HEK293 (cell line): ENCODE measurements around the gene CBX5.

Experiments used
- CTCF ChIA-PET: fragments of 350-600 bp; formaldehyde crosslinking; extraction: SDS; loops from one replicate; lab custom pipeline; 2021; ENCODE audit warnings: antibody characterized with exemption; lab: Yijun Ruan, JAX
- POLR2A ChIA-PET: fragments of 300-600 bp; formaldehyde crosslinking; extraction: SDS; loops from one replicate; lab custom pipeline; 2020; ENCODE audit warnings: antibody characterized with exemption, inconsistent platforms; lab: Yijun Ruan, JAX
- H3K27ac ChIP-seq: fragments of 200-500 bp; sonication (Bioruptor generic); 2 replicates; pipeline ENCODE4 v1.5.1; 2014; ENCODE audit warnings: low read depth, low read length, control low read depth, inconsistent platforms; ENCODE audit errors: extremely low read depth
- H3K36me3 ChIP-seq, 2 experiments: fragments of 200-500 bp in 1 of 2; sonication (Bioruptor generic) in 1 of 2; 1 replicate in 1 of 2; 2 replicates in 1 of 2; pipeline ENCODE4 v1.5.1; 2014 to 2017; ENCODE audit warnings: inconsistent platforms in 2 of 2, low read length in 2 of 2; ENCODE audit not compliant: control insufficient read depth in 2 of 2, insufficient read depth in 1 of 2
- H3K4me1 ChIP-seq: fragments of 200-500 bp; sonication (Bioruptor generic); 2 replicates; pipeline ENCODE4 v1.5.1; 2014; ENCODE audit warnings: mild to moderate bottlenecking, low read length, inconsistent platforms; ENCODE audit not compliant: control insufficient read depth, insufficient read depth
- H3K4me3 ChIP-seq: 2 replicates; pipeline ENCODE4 v1.5.1; 2011; ENCODE audit warnings: low read depth, mild to moderate bottlenecking, control low read depth, low read length, moderate library complexity
- H3K9me3 ChIP-seq: fragments of 200-500 bp; sonication (Bioruptor generic); 2 replicates; pipeline ENCODE4 v1.5.1; 2014; ENCODE audit warnings: low read depth, low read length, inconsistent platforms; ENCODE audit not compliant: control insufficient read depth, insufficient read depth
- GLI2 ChIP-seq: fragments of 450-650 bp; formaldehyde crosslinking; IDR thresholded peaks from 2 replicates; pipeline ENCODE4; 2017; ENCODE audit warnings: missing biosample characterization, missing genetic modification characterization, low read depth, borderline replicate concordance
- GLIS2 ChIP-seq: fragments of 450-650 bp; formaldehyde crosslinking; IDR thresholded peaks from 2 replicates; pipeline ENCODE4 v1.5.1; 2016; ENCODE audit warnings: missing biosample characterization, missing genetic modification characterization
- MEIS1 ChIP-seq: sonication (generic); formaldehyde crosslinking; IDR thresholded peaks from 2 replicates; pipeline ENCODE4 v1.8.1; 2022; ENCODE audit warnings: missing genetic modification reagents, mild to moderate bottlenecking, borderline replicate concordance
- PRDM1 ChIP-seq: fragments of 450-650 bp; formaldehyde crosslinking; IDR thresholded peaks from 2 replicates; pipeline ENCODE4; 2016; ENCODE audit warnings: missing biosample characterization, missing genetic modification characterization
- SCRT1 ChIP-seq: fragments of 450-650 bp; formaldehyde crosslinking; IDR thresholded peaks from 2 replicates; pipeline ENCODE4 v1.5.1; 2016; ENCODE audit warnings: missing biosample characterization, missing genetic modification characterization, borderline replicate concordance
- TCF7L2 ChIP-seq: IDR thresholded peaks from 2 replicates; pipeline ENCODE4 v1.6.1; 2011; ENCODE audit warnings: low read depth, mild to moderate bottlenecking, inconsistent platforms, low read length, moderate library complexity, borderline replicate concordance
- YY1 ChIP-seq: fragments of 450-650 bp; formaldehyde crosslinking; IDR thresholded peaks from 2 replicates; pipeline ENCODE4 v1.5.1; 2018; ENCODE audit warnings: missing biosample characterization, missing genetic modification characterization
- ZBTB1 ChIP-seq: fragments of 450-650 bp; formaldehyde crosslinking; IDR thresholded peaks from 2 replicates; pipeline ENCODE4 v1.5.1; 2016; ENCODE audit warnings: missing biosample characterization, missing genetic modification characterization
- ZBTB20 ChIP-seq: fragments of 450-650 bp; formaldehyde crosslinking; IDR thresholded peaks from 2 replicates; pipeline ENCODE4 v1.5.1; 2016; ENCODE audit warnings: missing biosample characterization, missing genetic modification characterization
- ZBTB8A ChIP-seq: fragments of 450-650 bp; formaldehyde crosslinking; IDR thresholded peaks from 2 replicates; pipeline ENCODE4 v1.5.1; 2016; ENCODE audit warnings: missing biosample characterization, missing genetic modification characterization
- ZFP37 ChIP-seq: fragments of 450-650 bp; formaldehyde crosslinking; IDR thresholded peaks from 2 replicates; pipeline ENCODE4 v1.5.1; 2016; ENCODE audit warnings: missing biosample characterization, missing genetic modification characterization
- ZNF114 ChIP-seq: fragments of 450-650 bp; formaldehyde crosslinking; IDR thresholded peaks from 2 replicates; pipeline ENCODE4 v1.5.0; 2017; ENCODE audit warnings: missing biosample characterization, missing genetic modification characterization
- ZNF174 ChIP-seq: fragments of 450-650 bp; formaldehyde crosslinking; IDR thresholded peaks from 2 replicates; pipeline ENCODE4 v1.5.0; 2017; ENCODE audit warnings: missing biosample characterization, mild to moderate bottlenecking, missing genetic modification characterization
- ZNF202 ChIP-seq: fragments of 450-650 bp; formaldehyde crosslinking; IDR thresholded peaks from 2 replicates; pipeline ENCODE4 v1.5.1; 2016; ENCODE audit warnings: missing biosample characterization, missing genetic modification characterization, borderline replicate concordance
- ZNF211 ChIP-seq: fragments of 450-650 bp; formaldehyde crosslinking; IDR thresholded peaks from 2 replicates; pipeline ENCODE4 v1.5.1; 2016; ENCODE audit warnings: low read depth, missing biosample characterization, missing genetic modification characterization
- ZNF391 ChIP-seq: fragments of 450-650 bp; formaldehyde crosslinking; IDR thresholded peaks from 2 replicates; pipeline ENCODE4 v1.5.1; 2016; ENCODE audit warnings: low read depth, missing biosample characterization, missing genetic modification characterization, borderline replicate concordance
- ZNF48 ChIP-seq: fragments of 450-650 bp; formaldehyde crosslinking; IDR thresholded peaks from 2 replicates; pipeline ENCODE4 v1.5.1; 2016; ENCODE audit warnings: missing biosample characterization, missing genetic modification characterization
- ZNF521 ChIP-seq: fragments of 450-650 bp; formaldehyde crosslinking; IDR thresholded peaks from 2 replicates; pipeline ENCODE4 v1.5.1; 2017; ENCODE audit warnings: missing biosample characterization, mild to moderate bottlenecking, missing genetic modification characterization
- ZNF529 ChIP-seq: fragments of 450-650 bp; formaldehyde crosslinking; IDR thresholded peaks from 2 replicates; pipeline ENCODE4 v1.5.1; 2017; ENCODE audit warnings: missing genetic modification characterization, missing biosample characterization; ENCODE audit not compliant: insufficient replicate concordance
- ZNF560 ChIP-seq: fragments of 450-650 bp; formaldehyde crosslinking; IDR thresholded peaks from 2 replicates; pipeline ENCODE4 v1.5.1; 2017; ENCODE audit warnings: missing biosample characterization, missing genetic modification characterization, borderline replicate concordance
- ZNF585B ChIP-seq: fragments of 450-650 bp; formaldehyde crosslinking; IDR thresholded peaks from 2 replicates; pipeline ENCODE4 v1.5.1; 2016; ENCODE audit warnings: missing biosample characterization, missing genetic modification characterization
- ZNF776 ChIP-seq: fragments of 450-650 bp; formaldehyde crosslinking; IDR thresholded peaks from 2 replicates; pipeline ENCODE4 v1.5.0; 2017; ENCODE audit warnings: missing biosample characterization, missing genetic modification characterization, borderline replicate concordance
- TF ChIP-seq, protein P1 (sequence below): fragments of 450-650 bp; formaldehyde crosslinking; optimal IDR thresholded peaks from 2 replicates; pipeline ENCODE3; 2016; ENCODE audit warnings: missing biosample characterization, mild to moderate bottlenecking, missing genetic modification characterization
- TF ChIP-seq, protein P2 (sequence below): fragments of 450-650 bp; formaldehyde crosslinking; IDR thresholded peaks from 2 replicates; pipeline ENCODE4 v1.5.1; 2016; ENCODE audit warnings: missing biosample characterization, missing genetic modification characterization, low read depth
- TF ChIP-seq, protein P3 (sequence below): fragments of 450-650 bp; formaldehyde crosslinking; IDR thresholded peaks from 2 replicates; pipeline ENCODE4 v1.5.1; 2017; ENCODE audit warnings: missing biosample characterization, missing genetic modification characterization
- TF ChIP-seq, protein P4 (sequence below): fragments of 450-650 bp; formaldehyde crosslinking; IDR thresholded peaks from 2 replicates; pipeline ENCODE4 v1.5.1; 2016; ENCODE audit warnings: missing biosample characterization, missing genetic modification characterization, borderline replicate concordance
- TF ChIP-seq, protein P5 (sequence below): fragments of 450-650 bp; formaldehyde crosslinking; IDR thresholded peaks from 2 replicates; pipeline ENCODE4 v1.5.1; 2016; ENCODE audit warnings: missing biosample characterization, missing genetic modification characterization
- TF ChIP-seq, protein P6 (sequence below): fragments of 450-650 bp; IDR thresholded peaks from 2 replicates; pipeline ENCODE4 v1.5.1; 2018; ENCODE audit warnings: missing biosample characterization, missing genetic modification characterization

Gene CBX5

DNA sequence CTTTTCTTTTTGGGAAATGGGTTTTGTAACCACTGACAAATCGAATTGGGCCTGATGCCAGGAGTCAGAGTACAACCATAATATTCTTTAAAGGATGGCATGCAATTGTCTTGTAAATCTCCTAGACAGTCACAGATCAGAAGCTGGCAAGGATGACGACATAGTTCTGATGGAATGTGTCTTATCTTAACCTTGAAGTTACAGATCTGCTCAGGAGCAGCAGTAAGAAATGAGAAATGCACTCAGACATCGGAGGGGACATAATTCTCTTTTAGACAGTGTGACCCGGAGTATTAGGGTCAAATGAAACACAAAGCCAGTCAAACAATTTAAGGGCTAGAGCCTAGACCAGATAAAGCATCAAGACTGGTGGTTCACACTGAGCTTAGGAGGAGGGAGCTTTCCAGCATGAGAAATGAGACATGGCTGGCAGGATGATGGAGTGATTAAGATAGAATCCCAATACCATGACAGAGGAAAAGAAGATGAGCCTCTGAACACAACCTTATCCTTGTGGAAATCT lies 17.5 kb downstream of the CBX5 start:
- ChIA-PET POLR2A (interaction anchor here (0.5 to 7.8 kb wide), 8 partner anchors 11 to 1119 kb away, joined by 3 to 113 read pairs (median 6); partner anchors contain the start of genes CBX5 and HNRNPA1), CTCF (interaction anchor here (0.5 to 1.9 kb wide), 5 partner anchors 10 to 175 kb away, joined by 3 to 6 read pairs (median 3); partner anchors contain the start of gene HNRNPA1)
- Histone ChIP-seq H3K36me3 (peaks cover 0 to 4% of the 10 kb centered on the region in 2 experiments; a peak in 2 of 3 replicates), H3K9me3 (no peaks in the 10 kb centered on the region), H3K27ac (peak overlapping the region; percentile 26), H3K4me1 (peaks cover 38% of the 10 kb centered on the region), H3K4me3 (no peak overlapping the region)
- TF ChIP-seq GLIS2 (tag by site-specific recombination) (no peak), TCF7L2 (no peak), ZNF776 (no peak), PRDM1 (tag by site-specific recombination) (no peak; the same call in 1 of the 2 replicates), ZNF585B (tag by site-specific recombination) (no peak), ZNF529 (tag by site-specific recombination) (no peak), ZNF391 (tag by site-specific recombination) (no peak), SCRT1 (no peak), ZNF48 (tag by site-specific recombination) (no peak), ZBTB1 (tag by site-specific recombination) (no peak), ZBTB20 (no peak), ZBTB8A (tag by site-specific recombination) (no peak), ZNF114 (tag by site-specific recombination) (no peak), YY1 (no peak), ZNF174 (tag by site-specific recombination) (no peak), ZFP37 (tag by site-specific recombination) (no peak; the same call in 1 of the 2 replicates), ZNF560 (tag by site-specific recombination) (no peak), MEIS1 (CRISPR knock-in tag) (no peak), GLI2 (0 out of 2 replicates have a peak, but pooled peaks have one; percentile 10), ZNF211 (no peak), ZNF202 (tag by site-specific recombination) (no peak), ZNF521 (tag by site-specific recombination) (no peak)
- TF ChIP-seq, protein P1, sequence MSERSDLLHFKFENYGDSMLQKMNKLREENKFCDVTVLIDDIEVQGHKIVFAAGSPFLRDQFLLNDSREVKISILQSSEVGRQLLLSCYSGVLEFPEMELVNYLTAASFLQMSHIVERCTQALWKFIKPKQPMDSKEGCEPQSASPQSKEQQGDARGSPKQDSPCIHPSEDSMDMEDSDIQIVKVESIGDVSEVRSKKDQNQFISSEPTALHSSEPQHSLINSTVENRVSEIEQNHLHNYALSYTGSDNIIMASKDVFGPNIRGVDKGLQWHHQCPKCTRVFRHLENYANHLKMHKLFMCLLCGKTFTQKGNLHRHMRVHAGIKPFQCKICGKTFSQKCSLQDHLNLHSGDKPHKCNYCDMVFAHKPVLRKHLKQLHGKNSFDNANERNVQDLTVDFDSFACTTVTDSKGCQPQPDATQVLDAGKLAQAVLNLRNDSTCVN (tag by site-specific recombination) = no peak
- TF ChIP-seq, protein P2, sequence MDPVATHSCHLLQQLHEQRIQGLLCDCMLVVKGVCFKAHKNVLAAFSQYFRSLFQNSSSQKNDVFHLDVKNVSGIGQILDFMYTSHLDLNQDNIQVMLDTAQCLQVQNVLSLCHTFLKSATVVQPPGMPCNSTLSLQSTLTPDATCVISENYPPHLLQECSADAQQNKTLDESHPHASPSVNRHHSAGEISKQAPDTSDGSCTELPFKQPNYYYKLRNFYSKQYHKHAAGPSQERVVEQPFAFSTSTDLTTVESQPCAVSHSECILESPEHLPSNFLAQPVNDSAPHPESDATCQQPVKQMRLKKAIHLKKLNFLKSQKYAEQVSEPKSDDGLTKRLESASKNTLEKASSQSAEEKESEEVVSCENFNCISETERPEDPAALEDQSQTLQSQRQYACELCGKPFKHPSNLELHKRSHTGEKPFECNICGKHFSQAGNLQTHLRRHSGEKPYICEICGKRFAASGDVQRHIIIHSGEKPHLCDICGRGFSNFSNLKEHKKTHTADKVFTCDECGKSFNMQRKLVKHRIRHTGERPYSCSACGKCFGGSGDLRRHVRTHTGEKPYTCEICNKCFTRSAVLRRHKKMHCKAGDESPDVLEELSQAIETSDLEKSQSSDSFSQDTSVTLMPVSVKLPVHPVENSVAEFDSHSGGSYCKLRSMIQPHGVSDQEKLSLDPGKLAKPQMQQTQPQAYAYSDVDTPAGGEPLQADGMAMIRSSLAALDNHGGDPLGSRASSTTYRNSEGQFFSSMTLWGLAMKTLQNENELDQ (tag by site-specific recombination) = no peak
- TF ChIP-seq, protein P3, sequence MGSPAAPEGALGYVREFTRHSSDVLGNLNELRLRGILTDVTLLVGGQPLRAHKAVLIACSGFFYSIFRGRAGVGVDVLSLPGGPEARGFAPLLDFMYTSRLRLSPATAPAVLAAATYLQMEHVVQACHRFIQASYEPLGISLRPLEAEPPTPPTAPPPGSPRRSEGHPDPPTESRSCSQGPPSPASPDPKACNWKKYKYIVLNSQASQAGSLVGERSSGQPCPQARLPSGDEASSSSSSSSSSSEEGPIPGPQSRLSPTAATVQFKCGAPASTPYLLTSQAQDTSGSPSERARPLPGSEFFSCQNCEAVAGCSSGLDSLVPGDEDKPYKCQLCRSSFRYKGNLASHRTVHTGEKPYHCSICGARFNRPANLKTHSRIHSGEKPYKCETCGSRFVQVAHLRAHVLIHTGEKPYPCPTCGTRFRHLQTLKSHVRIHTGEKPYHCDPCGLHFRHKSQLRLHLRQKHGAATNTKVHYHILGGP (tag by site-specific recombination) = no peak
- TF ChIP-seq, protein P4, sequence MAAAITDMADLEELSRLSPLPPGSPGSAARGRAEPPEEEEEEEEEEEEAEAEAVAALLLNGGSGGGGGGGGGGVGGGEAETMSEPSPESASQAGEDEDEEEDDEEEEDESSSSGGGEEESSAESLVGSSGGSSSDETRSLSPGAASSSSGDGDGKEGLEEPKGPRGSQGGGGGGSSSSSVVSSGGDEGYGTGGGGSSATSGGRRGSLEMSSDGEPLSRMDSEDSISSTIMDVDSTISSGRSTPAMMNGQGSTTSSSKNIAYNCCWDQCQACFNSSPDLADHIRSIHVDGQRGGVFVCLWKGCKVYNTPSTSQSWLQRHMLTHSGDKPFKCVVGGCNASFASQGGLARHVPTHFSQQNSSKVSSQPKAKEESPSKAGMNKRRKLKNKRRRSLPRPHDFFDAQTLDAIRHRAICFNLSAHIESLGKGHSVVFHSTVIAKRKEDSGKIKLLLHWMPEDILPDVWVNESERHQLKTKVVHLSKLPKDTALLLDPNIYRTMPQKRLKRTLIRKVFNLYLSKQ (tag by site-specific recombination) = no peak
- TF ChIP-seq, protein P5, sequence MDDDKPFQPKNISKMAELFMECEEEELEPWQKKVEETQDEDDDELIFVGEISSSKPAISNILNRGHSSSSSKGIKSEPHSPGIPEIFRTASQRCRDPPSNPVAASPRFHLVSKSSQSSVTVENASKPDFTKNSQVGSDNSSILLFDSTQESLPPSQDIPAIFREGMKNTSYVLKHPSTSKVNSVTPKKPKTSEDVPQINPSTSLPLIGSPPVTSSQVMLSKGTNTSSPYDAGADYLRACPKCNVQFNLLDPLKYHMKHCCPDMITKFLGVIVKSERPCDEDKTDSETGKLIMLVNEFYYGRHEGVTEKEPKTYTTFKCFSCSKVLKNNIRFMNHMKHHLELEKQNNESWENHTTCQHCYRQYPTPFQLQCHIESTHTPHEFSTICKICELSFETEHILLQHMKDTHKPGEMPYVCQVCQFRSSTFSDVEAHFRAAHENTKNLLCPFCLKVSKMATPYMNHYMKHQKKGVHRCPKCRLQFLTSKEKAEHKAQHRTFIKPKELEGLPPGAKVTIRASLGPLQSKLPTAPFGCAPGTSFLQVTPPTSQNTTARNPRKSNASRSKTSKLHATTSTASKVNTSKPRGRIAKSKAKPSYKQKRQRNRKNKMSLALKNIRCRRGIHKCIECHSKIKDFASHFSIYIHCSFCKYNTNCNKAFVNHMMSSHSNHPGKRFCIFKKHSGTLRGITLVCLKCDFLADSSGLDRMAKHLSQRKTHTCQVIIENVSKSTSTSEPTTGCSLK (tag by site-specific recombination) = no peak
- TF ChIP-seq, protein P6, sequence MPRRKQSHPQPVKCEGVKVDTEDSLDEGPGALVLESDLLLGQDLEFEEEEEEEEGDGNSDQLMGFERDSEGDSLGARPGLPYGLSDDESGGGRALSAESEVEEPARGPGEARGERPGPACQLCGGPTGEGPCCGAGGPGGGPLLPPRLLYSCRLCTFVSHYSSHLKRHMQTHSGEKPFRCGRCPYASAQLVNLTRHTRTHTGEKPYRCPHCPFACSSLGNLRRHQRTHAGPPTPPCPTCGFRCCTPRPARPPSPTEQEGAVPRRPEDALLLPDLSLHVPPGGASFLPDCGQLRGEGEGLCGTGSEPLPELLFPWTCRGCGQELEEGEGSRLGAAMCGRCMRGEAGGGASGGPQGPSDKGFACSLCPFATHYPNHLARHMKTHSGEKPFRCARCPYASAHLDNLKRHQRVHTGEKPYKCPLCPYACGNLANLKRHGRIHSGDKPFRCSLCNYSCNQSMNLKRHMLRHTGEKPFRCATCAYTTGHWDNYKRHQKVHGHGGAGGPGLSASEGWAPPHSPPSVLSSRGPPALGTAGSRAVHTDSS (tag by site-specific recombination) = no peak
